Tongue (tissue), 2 donors: ENCODE data around the gene RECQL. TPM values are rescaled to one million over a fixed set of nuclear protein-coding genes. Genes with fewer than 3 reads are reported as not detected.
"Not testable (repeated sequence)": the region's sequence is repeated elsewhere in the genome, so short reads cannot be mapped to it uniquely, and the experiment has no call there.

Experiments used
- DNase-seq: peaks from one replicate; pipeline ENCODE4 v3.0.0-alpha.2; 2015
- total RNA-seq: library from RNA; depleted of rRNA; stranded (reverse); fragments of >200 nt; gene quantifications from one replicate; pipeline ENCODE4 v1.2.3, GENCODE V29; 2014

Gene RECQL
- total RNA-seq, 1 donor from 2014 or later = 60.9 TPM

DNA sequence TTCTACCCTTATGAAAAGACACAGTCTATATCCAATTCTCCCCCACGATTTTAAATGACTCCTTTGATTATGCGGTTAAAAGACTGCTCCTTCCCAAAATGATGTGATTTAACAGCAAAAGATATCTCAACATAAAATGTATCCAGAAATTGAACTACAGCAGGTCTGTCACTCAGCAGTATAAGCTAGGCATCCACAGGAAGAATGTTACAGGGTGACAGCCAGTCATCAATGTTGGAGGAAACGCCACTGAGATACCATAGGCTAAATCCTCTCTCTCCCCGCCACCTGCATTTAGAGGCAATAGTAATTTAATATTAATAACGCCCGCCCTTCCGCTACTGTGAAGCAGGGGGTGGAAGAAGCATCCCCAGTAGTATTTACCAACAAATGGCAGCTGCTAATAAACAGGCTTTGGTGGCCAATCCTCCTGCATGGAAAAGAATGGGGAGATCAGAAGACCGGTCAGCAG is 613 bp downstream of the RECQL start:
- no peak for DNase-seq

DNA sequence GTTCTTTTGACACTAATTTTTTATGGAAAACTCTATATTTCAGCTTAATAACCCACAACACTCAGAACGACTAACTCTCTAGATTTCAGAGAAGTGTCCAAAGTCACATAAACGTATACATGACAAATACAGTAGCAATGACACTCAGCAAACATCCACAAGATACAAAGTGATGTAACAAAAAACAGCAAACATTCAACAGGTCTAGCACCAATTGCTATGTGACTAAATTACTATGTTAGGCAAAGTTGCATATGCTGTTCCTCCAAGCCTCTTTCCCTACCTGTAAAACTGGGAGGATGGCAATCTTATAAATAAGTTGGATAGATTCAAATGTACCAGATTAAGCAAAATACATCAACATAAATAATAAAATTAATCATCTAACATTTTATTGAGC is 1.7 kb downstream of the RECQL start:
- DNase-seq = no peak

DNA sequence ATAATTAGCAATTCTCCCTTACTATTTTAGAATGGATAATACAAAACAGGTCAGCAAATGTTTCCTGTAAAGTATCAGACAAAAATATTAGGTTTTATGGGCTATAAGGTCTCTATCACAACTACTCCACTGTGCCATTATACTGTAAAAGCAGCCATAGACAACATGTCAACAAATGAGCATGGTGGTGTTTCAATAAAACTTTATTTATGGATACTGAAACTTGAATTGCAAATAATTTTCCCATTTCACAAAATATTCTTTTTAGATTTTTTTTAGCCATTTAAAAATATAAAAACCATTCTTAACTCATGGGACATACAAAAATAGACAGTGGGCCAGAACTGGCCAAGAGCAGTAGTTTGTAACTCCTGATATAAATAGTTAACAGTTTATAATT is 15.4 kb downstream of the RECQL start:
- DNase-seq = no peak

DNA sequence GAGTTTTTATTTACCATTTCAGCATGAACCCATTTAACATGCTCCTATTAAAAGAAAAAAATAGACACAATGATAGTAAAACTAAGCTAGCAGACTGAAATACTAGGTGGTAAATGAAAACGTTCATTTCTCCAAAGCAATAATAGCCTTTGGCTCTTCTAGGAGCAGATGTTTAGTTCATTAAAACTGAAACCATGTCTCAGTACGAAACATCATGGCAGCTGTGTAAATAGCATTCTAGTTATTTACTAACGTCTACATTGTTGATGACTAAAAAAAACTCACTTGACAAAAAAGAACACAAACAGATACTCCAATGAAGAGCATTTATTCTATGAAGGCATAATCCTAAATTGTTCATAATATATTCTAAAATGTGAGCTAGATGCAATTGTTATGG is 17.9 kb downstream of the RECQL start:
- no peak for DNase-seq

DNA sequence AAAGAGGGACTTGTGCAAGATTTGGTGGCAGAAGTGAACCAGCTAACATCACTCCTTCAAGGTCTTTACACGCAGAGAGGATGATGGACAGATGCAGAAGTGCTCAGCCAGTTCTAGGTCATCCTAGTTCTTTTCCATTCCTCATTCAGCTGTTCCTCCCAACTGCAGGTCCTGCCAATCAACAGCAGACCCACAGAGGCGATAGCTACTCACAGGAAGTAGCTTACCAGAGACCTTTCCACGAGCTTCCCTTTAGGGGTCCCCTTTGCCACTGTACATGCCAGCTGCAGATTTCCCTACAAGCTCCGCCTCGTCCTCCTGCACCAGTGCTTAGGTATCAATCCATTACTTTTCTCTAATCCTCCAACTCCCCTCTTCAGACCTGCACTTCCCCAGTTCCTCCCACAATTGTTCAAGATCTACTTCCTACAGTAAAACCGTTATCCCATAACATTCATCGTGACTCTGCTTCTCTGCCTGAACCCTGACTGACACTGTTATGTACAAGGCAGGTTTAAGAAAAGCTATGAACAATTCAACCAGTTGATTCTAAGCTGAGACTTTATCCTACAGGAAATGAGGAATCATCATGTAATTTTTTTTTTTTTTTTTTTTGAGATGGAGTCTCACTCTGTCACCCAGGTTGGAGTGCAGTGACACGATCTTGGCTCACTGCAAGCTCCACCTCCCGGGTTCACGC is 22.5 kb downstream of the RECQL start:
- no peak for DNase-seq

DNA sequence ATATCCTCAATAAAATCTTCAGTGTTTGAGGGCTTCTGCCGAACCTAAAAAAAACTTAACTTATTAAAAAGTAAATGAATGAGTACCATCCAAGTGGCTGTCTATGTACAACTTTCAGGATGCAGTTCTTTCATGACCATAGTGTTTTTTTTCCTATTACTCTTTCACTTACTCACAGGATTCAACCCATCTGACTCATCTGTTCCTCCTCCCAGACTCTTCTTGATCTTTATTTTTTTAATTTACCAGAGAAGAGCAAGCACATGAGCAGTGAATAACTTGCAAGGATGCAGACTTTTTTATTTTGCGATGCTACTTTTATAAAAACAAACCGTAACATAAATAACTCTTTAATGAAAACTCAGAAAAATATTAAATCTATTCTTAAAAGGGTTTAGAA is 24.5 kb downstream of the RECQL start:
- DNase-seq = no peak

DNA sequence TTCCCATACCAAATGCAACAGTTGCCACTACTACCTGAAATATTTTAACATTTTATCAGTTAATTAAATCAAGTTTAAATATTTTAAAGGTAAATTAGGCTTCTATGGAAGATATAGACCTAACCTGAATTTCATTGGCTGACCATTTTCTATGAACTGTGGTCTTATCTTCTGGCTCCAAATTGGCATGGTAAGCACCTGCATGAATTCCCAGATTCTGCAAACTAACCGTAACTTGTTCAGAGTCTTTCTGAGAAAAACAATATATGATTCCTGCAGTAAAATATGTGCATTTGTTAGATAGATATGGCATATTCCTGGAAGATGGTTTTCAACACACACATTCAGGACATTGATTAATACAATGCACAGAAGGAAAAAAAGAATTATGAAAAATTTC is 25.9 kb downstream of the RECQL start:
- DNase-seq = no peak

DNA sequence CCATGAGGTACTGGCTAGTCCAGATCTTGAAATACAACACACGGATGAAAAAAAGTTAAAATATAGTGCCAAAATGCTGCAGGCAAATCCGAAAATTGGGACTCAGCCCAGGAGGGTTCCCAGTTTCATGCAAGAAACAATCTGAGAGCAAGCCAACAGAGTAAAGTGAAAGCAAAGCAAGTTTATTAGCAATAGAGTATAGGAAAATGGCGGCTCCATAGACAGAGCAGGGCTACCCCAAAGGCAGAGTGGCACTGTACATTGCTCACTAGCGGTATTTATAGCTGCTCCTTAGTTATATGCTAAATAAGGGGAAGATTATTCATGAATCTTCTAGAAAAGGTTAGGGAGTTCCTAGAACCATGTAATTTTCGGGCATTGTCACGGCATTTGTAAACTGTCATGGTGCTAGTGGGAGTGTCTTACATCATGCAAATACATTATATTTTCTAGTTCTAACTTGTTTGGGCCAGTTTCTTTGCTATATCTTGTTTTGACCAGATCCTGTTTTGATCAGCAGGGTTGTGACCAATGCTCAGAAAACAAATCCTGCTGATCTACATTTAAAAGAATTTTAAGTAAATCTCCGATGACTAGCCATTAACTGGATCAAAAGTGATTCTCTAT is 29.1 kb downstream of the RECQL start:
- DNase-seq = no peak

DNA sequence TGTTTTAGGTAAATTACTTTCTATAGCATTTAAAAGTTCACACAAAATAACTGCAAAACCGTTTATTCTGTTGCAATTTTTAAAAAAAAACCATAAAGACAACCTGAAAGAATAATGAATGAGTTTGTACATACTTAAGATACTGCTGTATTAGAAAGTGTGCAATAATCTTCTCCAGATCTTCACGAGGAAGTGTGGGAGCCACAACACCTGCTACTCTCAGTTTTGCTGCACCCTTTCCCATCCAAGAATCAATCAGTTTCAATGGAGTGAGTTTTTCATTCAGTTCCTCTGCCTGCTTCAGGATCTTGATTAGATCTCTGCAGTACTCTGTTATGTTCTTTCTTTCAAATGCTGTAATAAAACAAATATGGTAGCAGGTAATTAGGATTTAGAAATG is 30.1 kb downstream of the RECQL start:
- DNase-seq = no peak

DNA sequence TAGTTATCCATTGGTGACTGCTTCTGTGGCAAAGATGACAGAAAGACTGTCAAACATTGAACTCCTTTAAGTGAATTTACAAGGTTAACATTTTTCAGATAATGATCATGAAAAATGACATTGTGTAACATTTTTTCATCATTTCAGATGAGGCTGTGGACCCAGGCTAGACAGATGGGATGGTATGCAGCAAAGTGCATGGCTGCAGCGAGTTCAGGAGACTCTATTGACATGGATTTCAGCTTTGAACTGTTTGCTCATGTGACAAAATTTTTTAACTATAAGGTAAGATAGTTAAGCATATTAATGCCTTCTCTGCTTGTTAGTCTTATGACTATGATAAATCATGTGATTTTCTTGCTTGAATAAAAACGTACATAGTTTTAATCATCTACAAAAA is 34.1 kb downstream of the RECQL start:
- not testable (repeated sequence) for DNase-seq

DNA sequence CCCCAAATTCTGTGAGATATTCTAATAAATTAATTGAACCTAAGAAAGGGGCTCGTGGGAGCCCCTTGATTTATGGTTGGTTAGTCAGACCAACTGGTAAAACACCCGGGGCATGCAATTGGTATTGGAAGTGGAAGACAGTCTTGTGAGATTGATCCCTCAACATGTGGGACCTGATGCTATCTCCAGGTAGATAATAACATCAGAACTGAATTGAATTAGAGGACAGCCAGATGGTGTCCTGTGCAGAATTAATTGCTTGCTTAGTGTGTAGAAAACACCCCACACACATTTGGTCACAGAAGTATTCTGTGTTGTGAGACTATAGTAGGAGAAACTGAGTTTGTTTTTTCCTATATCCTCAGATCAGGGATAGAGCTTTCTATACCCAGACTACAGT is 42.0 kb downstream of the RECQL start:
- no peak for DNase-seq

DNA sequence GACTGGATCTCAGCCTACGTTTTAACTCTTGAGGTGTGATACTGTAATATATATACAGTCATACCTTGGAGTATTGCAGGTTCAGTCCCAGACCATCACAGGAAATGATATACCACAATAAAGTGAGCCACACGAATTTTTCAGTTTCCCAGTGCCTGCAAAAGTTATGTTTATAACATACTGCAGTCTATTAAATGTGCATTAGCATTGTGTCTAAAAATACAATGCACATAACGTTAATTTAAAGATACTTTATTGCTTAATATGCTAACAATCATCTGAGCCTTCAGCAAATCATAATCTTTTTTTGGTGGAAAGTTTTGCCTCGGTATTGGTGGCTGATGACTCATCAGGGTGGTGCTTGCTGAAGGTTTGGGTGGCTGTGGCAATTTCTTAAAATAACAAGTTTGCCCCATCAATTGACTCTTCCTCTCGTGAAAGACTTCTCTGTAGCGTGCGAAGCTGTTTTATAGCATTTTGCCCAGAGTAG is 45.1 kb downstream of the RECQL start:
- no peak for DNase-seq

DNA sequence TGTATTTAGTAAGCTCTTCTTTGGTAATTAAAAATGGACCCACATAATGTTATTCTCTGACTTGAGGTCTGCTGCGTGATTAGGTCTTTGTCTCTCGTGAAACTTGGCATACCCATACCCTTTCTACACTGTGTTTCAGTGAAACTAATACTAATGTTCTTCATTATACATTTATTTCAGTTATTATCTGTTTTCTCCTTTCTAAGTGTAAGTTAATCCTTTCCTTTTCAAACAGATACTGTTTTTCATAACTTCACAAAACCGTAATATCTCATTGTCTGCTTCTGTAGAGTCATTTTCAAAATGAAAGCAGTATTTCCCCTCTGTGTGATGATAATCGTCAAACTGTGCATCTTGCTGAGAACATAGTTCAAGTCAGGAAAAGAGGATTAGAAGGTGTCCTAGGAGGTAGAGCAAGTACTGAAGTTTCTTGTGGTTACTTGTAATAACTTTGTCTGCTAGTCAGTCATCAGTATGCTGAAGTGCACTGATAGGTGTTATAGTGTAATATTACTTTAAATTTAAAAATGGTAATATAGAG is 48.1 kb downstream of the RECQL start:
- no peak for DNase-seq

DNA sequence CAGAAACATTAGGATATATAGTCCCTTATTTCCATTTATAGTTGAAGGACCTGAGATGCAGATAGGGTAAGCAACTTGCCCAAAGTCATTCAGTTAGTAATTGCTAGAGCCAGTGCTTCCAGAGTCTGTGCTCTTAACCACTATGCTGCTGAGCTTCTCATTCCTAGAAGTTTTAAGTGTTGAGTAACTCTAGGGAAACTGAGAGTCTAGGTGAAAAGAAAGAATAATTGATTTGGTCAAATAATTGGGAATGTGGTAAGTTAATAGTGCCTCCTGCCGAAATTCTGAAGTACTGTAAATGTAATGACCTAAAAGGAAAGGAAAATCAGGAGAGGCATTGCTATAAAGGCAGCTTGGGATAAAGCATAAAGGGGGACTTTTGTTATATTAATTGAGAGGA is 49.9 kb downstream of the RECQL start:
- DNase-seq = no peak

DNA sequence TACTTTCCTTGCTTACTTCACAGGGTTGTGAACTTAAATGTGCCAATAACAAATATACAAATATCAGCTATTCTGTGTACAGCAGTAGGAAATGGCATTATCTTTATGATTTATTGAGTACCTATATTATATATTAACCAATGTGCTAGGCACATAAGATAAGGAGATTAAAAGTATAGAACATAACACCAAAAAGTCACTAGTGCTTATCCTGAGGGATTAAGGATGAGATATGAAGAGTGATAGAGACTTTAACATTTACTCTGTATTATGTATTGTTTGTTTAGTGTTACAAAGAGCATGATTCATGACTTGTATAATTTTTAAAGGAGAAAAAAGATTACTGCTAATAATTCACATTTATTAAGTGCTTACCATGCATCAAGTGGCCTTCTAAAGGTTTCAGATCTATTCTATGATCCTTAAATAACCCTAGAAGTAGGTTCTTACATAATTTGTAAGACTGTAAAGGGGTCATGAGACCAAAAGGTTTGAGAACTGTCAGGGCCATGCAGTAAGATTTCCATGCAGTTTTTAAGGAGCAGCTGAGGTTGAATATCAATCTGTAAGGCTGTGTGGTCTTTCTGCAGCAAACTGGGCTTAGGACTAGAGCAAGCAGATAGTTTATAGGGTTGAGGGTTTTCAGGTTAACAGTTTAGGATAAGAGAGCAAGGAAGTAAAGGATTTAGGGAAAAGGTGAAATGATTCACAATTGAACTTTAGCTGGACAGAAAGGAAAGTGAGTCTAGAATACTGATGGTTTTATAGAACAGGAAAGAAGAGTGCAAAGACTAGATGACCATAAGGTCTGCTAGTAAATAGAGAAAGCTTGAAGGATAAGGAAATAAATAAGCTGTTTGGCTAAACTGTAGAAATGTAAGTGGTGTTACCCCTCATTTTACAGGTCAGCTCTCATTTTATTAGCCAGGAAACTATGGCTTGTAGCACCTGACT is 57.0 kb downstream of the RECQL start:
- no peak for DNase-seq

DNA sequence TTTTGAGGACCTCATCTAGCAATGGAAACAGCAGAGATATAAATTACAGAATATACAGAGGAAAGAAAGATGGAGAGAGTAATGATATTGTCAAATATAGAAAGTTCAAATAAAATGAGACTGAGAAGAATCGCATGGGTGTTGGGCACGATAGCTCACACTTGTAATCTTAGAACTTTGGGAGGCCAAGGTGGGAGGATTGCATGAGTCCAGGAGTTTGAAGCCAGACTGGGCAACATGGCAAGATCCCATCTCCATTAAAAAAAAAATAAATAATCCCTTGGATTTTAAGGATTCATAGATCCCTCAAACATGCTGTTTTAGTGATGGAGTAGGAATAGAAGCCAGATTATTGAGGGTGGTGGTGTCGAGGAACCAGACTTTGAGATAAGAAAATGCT is 62.1 kb downstream of the RECQL start:
- no peak for DNase-seq

DNA sequence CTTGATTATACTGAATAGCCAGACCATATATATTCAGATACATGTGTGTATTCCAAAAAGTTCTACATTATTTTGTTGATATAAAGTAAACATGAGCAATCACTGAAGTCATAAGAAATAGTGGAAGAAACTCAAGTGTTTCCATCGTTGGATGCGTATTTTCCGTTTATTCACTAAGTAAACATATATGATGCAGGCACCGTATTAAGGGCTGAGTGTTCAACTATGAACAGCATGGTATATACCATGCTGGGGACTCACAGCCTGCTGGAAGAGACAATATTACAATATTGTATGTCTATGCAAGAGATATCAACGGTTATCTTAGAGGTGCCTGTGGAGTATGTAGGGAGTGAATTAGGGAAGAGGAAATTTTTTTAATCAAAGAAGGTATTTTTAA is 62.8 kb downstream of the RECQL start:
- peak; percentile 9 for DNase-seq

DNA sequence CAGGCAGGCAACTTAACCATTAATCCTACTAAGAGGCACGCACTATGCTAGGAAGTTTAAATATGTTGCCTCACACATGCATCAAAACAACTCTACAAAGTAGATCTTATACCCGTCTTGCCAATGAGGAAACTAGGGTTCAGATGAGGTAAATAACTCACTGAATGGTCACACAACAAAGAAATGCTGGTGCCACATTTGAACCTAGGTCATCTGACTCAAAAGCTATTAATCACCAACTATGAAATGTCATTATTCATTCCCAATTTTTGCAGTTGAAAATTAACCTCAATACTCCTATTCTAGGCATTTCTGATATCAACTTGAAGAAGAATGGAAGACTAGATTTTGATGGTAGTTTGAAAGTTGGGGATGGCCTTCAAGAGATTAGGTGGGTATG is 66.7 kb downstream of the RECQL start:
- no peak for DNase-seq

DNA sequence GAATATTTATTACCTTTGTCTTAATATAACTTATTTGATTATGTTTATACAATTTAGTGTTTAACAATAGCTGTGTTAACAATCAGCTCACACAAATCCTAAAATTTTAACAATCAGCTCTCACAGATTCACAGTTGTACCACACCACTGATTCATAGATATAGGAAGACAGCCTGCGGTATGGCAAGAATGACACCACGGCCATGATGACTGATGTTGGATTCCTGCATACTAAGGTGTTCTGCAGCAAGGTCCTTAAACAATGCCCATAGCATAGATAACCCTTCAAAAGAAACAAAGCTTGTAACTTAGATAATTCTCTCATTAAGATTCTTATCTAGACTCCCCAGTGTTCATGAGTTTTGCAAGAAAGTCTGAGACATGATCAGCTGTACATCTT is 67.9 kb downstream of the RECQL start:
- DNase-seq = no peak

DNA sequence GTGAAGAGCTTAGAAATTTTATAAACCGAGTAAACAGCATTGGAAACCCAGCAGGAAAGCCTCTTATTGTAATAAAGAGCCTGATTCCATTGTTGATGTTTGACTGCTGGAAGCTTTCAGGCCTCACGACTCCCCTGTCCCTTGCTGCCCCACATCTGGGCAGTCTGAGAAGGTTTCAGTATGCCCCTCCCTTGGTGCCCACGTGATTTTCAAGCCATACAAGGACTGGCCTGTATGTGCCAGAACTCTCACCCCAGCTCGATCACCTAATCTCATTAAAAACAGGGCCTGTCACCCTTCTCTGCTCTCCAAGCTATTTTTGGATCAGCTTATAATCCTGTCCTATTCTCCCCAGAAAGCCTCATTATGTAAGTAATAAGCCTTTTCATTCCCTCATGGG is 71.4 kb downstream of the RECQL start:
- DNase-seq = no peak

DNA sequence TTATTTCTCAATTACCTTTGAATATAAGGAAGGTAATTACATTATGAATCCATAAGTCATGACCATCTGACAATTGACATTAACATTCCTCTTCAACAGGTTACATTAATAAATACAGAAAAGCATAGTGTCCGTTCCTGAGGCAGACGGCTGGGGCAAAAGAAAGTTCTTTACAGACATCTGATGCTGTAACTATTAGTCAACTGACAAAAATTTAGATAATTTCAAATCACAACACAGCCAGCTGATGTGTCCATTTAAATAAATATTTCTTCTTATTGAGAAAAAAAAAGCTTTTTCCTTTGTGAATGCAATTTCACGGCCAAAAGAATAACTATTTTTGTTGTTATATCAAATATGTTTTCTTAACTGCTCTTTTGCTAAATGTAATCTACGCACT is 73.2 kb downstream of the RECQL start:
- no peak for DNase-seq

DNA sequence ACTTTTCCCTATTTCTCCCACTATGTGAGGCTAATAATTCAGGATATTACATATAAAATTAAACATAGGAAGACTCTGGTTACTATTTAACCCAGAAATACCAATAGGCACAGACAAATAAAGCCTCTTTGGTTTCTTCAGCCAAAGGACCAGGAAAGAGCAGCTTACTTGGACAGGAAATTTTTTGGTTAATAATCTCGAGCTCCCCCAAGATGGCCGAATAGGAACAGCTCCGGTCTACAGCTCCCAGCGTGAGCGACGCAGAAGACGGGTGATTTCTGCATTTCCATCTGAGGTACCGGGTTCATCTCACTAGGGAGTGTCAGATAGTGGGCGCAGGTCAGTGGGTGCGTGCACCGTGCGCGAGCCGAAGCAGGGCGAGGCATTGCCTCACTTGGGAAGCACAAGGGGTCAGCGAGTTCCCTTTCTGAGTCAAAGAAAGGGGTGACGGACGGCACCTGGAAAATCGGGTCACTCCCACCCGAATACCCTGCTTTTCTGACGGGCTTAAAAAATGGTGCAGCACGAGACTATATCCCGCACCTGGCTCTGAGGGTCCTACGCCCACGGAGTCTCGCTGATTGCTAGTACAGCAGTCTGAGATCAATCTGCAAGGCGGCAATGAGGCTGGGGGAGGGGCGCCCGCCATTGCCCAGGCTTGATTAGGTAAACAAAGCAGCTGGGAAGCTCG is 82.3 kb downstream of the RECQL start:
- not testable (repeated sequence) for DNase-seq
